ENCODE results near the gene SINHCAF.

GRCh38 chr12:31369712-31370521 lies 44.0 kb upstream of the SINHCAF start:
- TF ChIP-seq TAF1 (IDR thresholded peaks at IDR 0.05; ENCODE audit: borderline replicate concordance, low read depth, low read length) (no peak), POLR2AphosphoS5 (IDR thresholded peaks at IDR 0.05; ENCODE audit: low read depth, low read length) (no peak), POLR2A (IDR thresholded peaks at IDR 0.05; ENCODE audit: low read depth, low read length) (no peak)

Measured in GM12892 (cell line).